ENCODE results near the gene KRT20.
A peak's percentile ranks its signal among the peaks of the same experiment; 100 is the strongest.

The KRT20 gene

GRCh38 chr17:40878044-40878443 lies 7.0 kb downstream of the KRT20 start:
- no peaks in the 10 kb centered on the region for H3K79me2 ChIP-seq (ENCODE audit: low read length)
- no peak for TF ChIP-seq EZH2phosphoT487 (IDR thresholded peaks at IDR 0.05; ENCODE audit: low read depth)
- TF ChIP-seq, protein P1, sequence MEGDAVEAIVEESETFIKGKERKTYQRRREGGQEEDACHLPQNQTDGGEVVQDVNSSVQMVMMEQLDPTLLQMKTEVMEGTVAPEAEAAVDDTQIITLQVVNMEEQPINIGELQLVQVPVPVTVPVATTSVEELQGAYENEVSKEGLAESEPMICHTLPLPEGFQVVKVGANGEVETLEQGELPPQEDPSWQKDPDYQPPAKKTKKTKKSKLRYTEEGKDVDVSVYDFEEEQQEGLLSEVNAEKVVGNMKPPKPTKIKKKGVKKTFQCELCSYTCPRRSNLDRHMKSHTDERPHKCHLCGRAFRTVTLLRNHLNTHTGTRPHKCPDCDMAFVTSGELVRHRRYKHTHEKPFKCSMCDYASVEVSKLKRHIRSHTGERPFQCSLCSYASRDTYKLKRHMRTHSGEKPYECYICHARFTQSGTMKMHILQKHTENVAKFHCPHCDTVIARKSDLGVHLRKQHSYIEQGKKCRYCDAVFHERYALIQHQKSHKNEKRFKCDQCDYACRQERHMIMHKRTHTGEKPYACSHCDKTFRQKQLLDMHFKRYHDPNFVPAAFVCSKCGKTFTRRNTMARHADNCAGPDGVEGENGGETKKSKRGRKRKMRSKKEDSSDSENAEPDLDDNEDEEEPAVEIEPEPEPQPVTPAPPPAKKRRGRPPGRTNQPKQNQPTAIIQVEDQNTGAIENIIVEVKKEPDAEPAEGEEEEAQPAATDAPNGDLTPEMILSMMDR (IDR thresholded peaks at IDR 0.05; ENCODE audit: low read depth, low read length) = no peak
- H3K9ac ChIP-seq (ENCODE audit: low read length) = no peak overlapping the region
- H3K36me3 ChIP-seq (replicated peaks; ENCODE audit: low read depth, low read length) = no peaks in the 10 kb centered on the region
- H3K4me3 ChIP-seq (ENCODE audit: low read length) = no peak overlapping the region
- H2AFZ ChIP-seq (ENCODE audit: low read depth, low read length) = no peak overlapping the region
- no peak overlapping the region for H3K4me2 ChIP-seq (ENCODE audit: low read length)
- H3K4me1 ChIP-seq (ENCODE audit: low read length) = no peaks in the 10 kb centered on the region
- 0 out of 2 replicates have a peak, but pooled peaks cover under 1% of the 10 kb centered on the region for H3K27me3 ChIP-seq (ENCODE audit: low read depth, low read length)
- H4K20me1 ChIP-seq (ENCODE audit: insufficient read depth, low read length) = no peaks in the 10 kb centered on the region
- no peak overlapping the region for H3K27ac ChIP-seq (ENCODE audit: low read length)
- no peaks in the 10 kb centered on the region for H3K9me3 ChIP-seq (ENCODE audit: insufficient read depth, low read length)

DNA sequence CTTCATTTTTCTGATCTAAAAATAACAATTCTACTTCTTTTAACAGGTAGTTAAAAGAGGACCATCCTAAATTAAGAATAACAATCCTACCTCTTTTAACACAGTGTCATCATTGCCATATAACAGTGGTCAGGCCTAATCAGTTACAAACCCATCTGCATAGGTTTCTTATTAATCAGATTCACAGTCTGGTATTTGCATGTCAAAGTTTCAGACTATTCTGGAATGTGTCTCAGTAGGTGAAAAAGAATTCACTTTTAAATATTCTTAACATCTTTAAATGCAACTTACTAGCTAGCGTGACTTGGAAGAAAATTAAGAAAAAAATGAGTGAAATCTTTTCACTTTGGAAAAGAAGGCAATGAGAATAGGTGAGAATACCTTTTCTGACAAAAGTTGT lies 11.2 kb downstream of the KRT20 start:
- H3K36me3 ChIP-seq (replicated peaks; ENCODE audit: low read depth, low read length) = no peaks in the 10 kb centered on the region
- H3K4me1 ChIP-seq (ENCODE audit: low read length) = no peaks in the 10 kb centered on the region
- TF ChIP-seq EZH2phosphoT487 (IDR thresholded peaks at IDR 0.05; ENCODE audit: low read depth) = no peak
- TF ChIP-seq, protein P1 (IDR thresholded peaks at IDR 0.05; ENCODE audit: low read depth, low read length) = no peak
- no peaks in the 10 kb centered on the region for H3K9me3 ChIP-seq (ENCODE audit: insufficient read depth, low read length)
- no peak overlapping the region for H3K4me2 ChIP-seq (ENCODE audit: low read length)
- H2AFZ ChIP-seq (ENCODE audit: low read depth, low read length) = no peak overlapping the region
- no peaks in the 10 kb centered on the region for H3K27me3 ChIP-seq (ENCODE audit: low read depth, low read length)
- H3K79me2 ChIP-seq (ENCODE audit: low read length) = no peaks in the 10 kb centered on the region
- no peaks in the 10 kb centered on the region for H4K20me1 ChIP-seq (ENCODE audit: insufficient read depth, low read length)
- no peak overlapping the region for H3K27ac ChIP-seq (ENCODE audit: low read length)
- H3K9ac ChIP-seq (ENCODE audit: low read length) = no peak overlapping the region
- H3K4me3 ChIP-seq (ENCODE audit: low read length) = no peak overlapping the region

GRCh38 chr17:40873255-40873654 lies 11.8 kb downstream of the KRT20 start:
- TF ChIP-seq, protein P1 (IDR thresholded peaks at IDR 0.05; ENCODE audit: low read depth, low read length) = peak; percentile 11; the same call in 1 of the 2 replicates
- TF ChIP-seq EZH2phosphoT487 (IDR thresholded peaks at IDR 0.05; ENCODE audit: low read depth) = no peak

GRCh38 chr17:40872416-40872815 lies 12.6 kb downstream of the KRT20 start:
- Histone ChIP-seq H3K9me3 (ENCODE audit: insufficient read depth, low read length) (no peaks in the 10 kb centered on the region), H2AFZ (ENCODE audit: low read depth, low read length) (no peak overlapping the region), H4K20me1 (ENCODE audit: insufficient read depth, low read length) (no peaks in the 10 kb centered on the region), H3K4me2 (ENCODE audit: low read length) (no peak overlapping the region), H3K9ac (ENCODE audit: low read length) (no peak overlapping the region), H3K36me3 (replicated peaks; ENCODE audit: low read depth, low read length) (no peaks in the 10 kb centered on the region), H3K4me3 (ENCODE audit: low read length) (no peak overlapping the region), H3K27ac (ENCODE audit: low read length) (no peak overlapping the region), H3K27me3 (ENCODE audit: low read depth, low read length) (no peaks in the 10 kb centered on the region), H3K79me2 (ENCODE audit: low read length) (no peaks in the 10 kb centered on the region), H3K4me1 (ENCODE audit: low read length) (no peaks in the 10 kb centered on the region)
- TF ChIP-seq EZH2phosphoT487 (IDR thresholded peaks at IDR 0.05; ENCODE audit: low read depth) = no peak
- TF ChIP-seq, protein P1 (IDR thresholded peaks at IDR 0.05; ENCODE audit: low read depth, low read length) = no peak

More at GRCh38 chr17:40873255-40873654, 11.8 kb downstream of the KRT20 start:
- H3K4me2 ChIP-seq (ENCODE audit: low read length) = no peak overlapping the region
- no peaks in the 10 kb centered on the region for H4K20me1 ChIP-seq (ENCODE audit: insufficient read depth, low read length)
- H3K4me1 ChIP-seq (ENCODE audit: low read length) = no peaks in the 10 kb centered on the region
- H3K9ac ChIP-seq (ENCODE audit: low read length) = no peak overlapping the region
- no peaks in the 10 kb centered on the region for H3K79me2 ChIP-seq (ENCODE audit: low read length)
- no peaks in the 10 kb centered on the region for H3K36me3 ChIP-seq (replicated peaks; ENCODE audit: low read depth, low read length)
- no peak overlapping the region for H3K4me3 ChIP-seq (ENCODE audit: low read length)
- H3K9me3 ChIP-seq (ENCODE audit: insufficient read depth, low read length) = no peaks in the 10 kb centered on the region
- H3K27ac ChIP-seq (ENCODE audit: low read length) = no peak overlapping the region
- no peak overlapping the region for H2AFZ ChIP-seq (ENCODE audit: low read depth, low read length)
- no peaks in the 10 kb centered on the region for H3K27me3 ChIP-seq (ENCODE audit: low read depth, low read length)

Data from OCI-LY3 (cell line).